GM18907 (cell line): ENCODE data around the gene ANXA1.
A peak's percentile ranks its signal among the peaks of the same experiment; 100 is the strongest.
"Not testable (repeated sequence)": the region's sequence is repeated elsewhere in the genome, so short reads cannot be mapped to it uniquely, and the experiment has no call there.

Experiments
- ATAC-seq: cut with Tn5 transposase; IDR thresholded peaks from one replicate; pipeline ENCODE4 v1.9.1; 2021; ENCODE audit warnings: mild to moderate bottlenecking, moderate library complexity; ENCODE audit not compliant: unreplicated experiment

ANXA1 gene

GRCh38 chr9:73167614-73168013 is 15.9 kb downstream of the ANXA1 start:
- peak; percentile 50 for ATAC-seq

GRCh38 chr9:73168298-73168934 is 16.8 kb downstream of the ANXA1 start:
- ATAC-seq: no peak

- no peak for ATAC-seq
Measured at GRCh38 chr9:73170185-73170957, 18.7 kb downstream of the ANXA1 start.

- ATAC-seq: no peak
Measured at GRCh38 chr9:73172901-73173215, 21.2 kb downstream of the ANXA1 start.

- no peak for ATAC-seq
Measured at GRCh38 chr9:73173557-73174329, 22.1 kb downstream of the ANXA1 start.

GRCh38 chr9:73174330-73174980 is 22.8 kb downstream of the ANXA1 start:
- ATAC-seq: no peak

GRCh38 chr9:73176450-73176875 is 24.8 kb downstream of the ANXA1 start:
- ATAC-seq: no peak

- ATAC-seq: no peak
Measured at GRCh38 chr9:73178044-73178443, 26.4 kb downstream of the ANXA1 start.

GRCh38 chr9:73179589-73179988 is 27.9 kb downstream of the ANXA1 start:
- ATAC-seq: no peak

- no peak for ATAC-seq
Measured at GRCh38 chr9:73180403-73180802, 28.7 kb downstream of the ANXA1 start.

- ATAC-seq: no peak
Measured at GRCh38 chr9:73182928-73183327, 31.3 kb downstream of the ANXA1 start.

- ATAC-seq: no peak
Measured at GRCh38 chr9:73183428-73183827, 31.8 kb downstream of the ANXA1 start.

GRCh38 chr9:73183917-73184861 is 32.5 kb downstream of the ANXA1 start:
- no peak for ATAC-seq

- not testable (repeated sequence) for ATAC-seq
Measured at GRCh38 chr9:73191109-73191508, 39.4 kb downstream of the ANXA1 start.

- ATAC-seq: no peak
Measured at GRCh38 chr9:73194284-73194683, 42.6 kb downstream of the ANXA1 start.

GRCh38 chr9:73199448-73199847 is 47.8 kb downstream of the ANXA1 start:
- ATAC-seq: no peak

- no peak for ATAC-seq
Measured at GRCh38 chr9:73199886-73200285, 48.2 kb downstream of the ANXA1 start.

- no peak for ATAC-seq
Measured at GRCh38 chr9:73200694-73201452, 49.2 kb downstream of the ANXA1 start.

- ATAC-seq: no peak
Measured at GRCh38 chr9:73202980-73203379, 51.3 kb downstream of the ANXA1 start.

- ATAC-seq: no peak
Measured at GRCh38 chr9:73204936-73205335, 53.3 kb downstream of the ANXA1 start.
